ENCODE data around the gene MAP7D1.

The MAP7D1 gene

DNA sequence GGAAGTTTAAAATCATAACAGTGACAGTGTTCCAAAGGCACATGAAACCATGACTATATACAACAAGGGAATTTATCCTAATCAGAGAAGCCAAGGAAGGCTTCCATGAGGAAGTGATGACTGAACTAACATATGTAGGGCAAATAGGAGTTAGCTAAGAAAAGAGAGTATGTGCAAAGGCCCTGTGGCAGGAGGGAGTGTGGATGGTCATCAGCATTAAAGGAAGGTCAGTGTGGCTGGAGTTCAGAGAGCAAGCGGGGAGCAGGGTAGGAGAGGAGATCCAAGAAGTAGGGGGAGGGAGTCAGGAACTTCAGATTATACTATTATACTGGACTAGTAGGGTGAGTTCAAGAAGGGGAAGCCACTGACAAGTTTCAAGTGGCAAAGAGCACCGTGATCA lies 8.4 kb downstream of the MAP7D1 start:
- Histone ChIP-seq H3K9ac (ENCODE audit: low read length) (no peak overlapping the region), H4K20me1 (ENCODE audit: low read depth, low read length) (no peaks in the 10 kb centered on the region), H3F3A (ENCODE audit: insufficient read depth) (no peaks in the 10 kb centered on the region; the same call in 1 of the 2 replicates), H3K9me2 (replicated peaks; ENCODE audit: insufficient read depth, low read length) (no peaks in the 10 kb centered on the region), H3K27ac (ENCODE audit: low read depth, low read length) (no peak overlapping the region), H2AFZ (ENCODE audit: low read depth, low read length, severe bottlenecking) (no peak overlapping the region), H3K79me2 (ENCODE audit: insufficient read depth, low read length) (peaks cover 58% of the 10 kb centered on the region), H3K4me2 (ENCODE audit: low read depth, low read length, poor library complexity, severe bottlenecking) (no peak overlapping the region), H3K36me3 (ENCODE audit: low read length) (no peaks in the 10 kb centered on the region), H3K9me3 (ENCODE audit: insufficient read depth, low read length) (no peaks in the 10 kb centered on the region), H3K27me3 (ENCODE audit: low read length) (no peaks in the 10 kb centered on the region), H3K4me3 (ENCODE audit: insufficient read depth, low read length, poor library complexity, severe bottlenecking) (no peak overlapping the region)
- TF ChIP-seq EZH2phosphoT487 (conservative IDR thresholded peaks at IDR 0.05; ENCODE audit: low read length), result no peak
- TF ChIP-seq, protein P1, sequence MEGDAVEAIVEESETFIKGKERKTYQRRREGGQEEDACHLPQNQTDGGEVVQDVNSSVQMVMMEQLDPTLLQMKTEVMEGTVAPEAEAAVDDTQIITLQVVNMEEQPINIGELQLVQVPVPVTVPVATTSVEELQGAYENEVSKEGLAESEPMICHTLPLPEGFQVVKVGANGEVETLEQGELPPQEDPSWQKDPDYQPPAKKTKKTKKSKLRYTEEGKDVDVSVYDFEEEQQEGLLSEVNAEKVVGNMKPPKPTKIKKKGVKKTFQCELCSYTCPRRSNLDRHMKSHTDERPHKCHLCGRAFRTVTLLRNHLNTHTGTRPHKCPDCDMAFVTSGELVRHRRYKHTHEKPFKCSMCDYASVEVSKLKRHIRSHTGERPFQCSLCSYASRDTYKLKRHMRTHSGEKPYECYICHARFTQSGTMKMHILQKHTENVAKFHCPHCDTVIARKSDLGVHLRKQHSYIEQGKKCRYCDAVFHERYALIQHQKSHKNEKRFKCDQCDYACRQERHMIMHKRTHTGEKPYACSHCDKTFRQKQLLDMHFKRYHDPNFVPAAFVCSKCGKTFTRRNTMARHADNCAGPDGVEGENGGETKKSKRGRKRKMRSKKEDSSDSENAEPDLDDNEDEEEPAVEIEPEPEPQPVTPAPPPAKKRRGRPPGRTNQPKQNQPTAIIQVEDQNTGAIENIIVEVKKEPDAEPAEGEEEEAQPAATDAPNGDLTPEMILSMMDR (IDR thresholded peaks at IDR 0.05; ENCODE audit: insufficient read depth, low read length, poor library complexity, severe bottlenecking), result no peak

DNA sequence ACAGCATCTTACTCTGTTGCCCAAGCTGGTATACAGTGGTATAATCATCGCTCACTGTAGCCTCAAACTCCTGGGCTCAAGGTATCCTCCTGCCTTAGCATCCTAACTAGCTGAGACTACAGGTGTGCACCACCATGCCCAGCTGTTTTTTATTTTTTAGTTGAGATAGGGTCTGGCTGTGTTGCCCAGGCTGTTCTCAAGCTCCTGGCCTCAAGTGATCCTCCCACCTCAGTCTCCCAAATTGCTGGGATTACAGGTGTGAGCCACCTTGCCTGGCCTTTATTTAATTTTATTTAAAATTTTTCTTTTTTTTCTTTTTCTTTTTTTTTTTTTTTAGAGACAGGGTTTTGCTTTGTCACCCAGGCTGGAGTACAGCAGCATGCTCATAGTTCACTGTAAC lies 9.2 kb downstream of the MAP7D1 start:
- no peaks in the 10 kb centered on the region; the same call in 1 of the 2 replicates for H3F3A ChIP-seq (ENCODE audit: insufficient read depth)
- no peak for TF ChIP-seq EZH2phosphoT487 (conservative IDR thresholded peaks at IDR 0.05; ENCODE audit: low read length)
- TF ChIP-seq, protein P1 (IDR thresholded peaks at IDR 0.05; ENCODE audit: insufficient read depth, low read length, poor library complexity, severe bottlenecking), result no peak
- peaks cover 50% of the 10 kb centered on the region for H3K79me2 ChIP-seq (ENCODE audit: insufficient read depth, low read length)
- H2AFZ ChIP-seq (ENCODE audit: low read depth, low read length, severe bottlenecking), result no peak overlapping the region
- H3K36me3 ChIP-seq (ENCODE audit: low read length), result no peaks in the 10 kb centered on the region
- no peak overlapping the region for H3K4me3 ChIP-seq (ENCODE audit: insufficient read depth, low read length, poor library complexity, severe bottlenecking)
- H3K4me2 ChIP-seq (ENCODE audit: low read depth, low read length, poor library complexity, severe bottlenecking), result no peak overlapping the region
- no peak overlapping the region for H3K27ac ChIP-seq (ENCODE audit: low read depth, low read length)
- H3K9me3 ChIP-seq (ENCODE audit: insufficient read depth, low read length), result no peaks in the 10 kb centered on the region
- no peaks in the 10 kb centered on the region for H4K20me1 ChIP-seq (ENCODE audit: low read depth, low read length)
- H3K9me2 ChIP-seq (replicated peaks; ENCODE audit: insufficient read depth, low read length), result no peaks in the 10 kb centered on the region
- no peak overlapping the region for H3K9ac ChIP-seq (ENCODE audit: low read length)
- no peaks in the 10 kb centered on the region for H3K27me3 ChIP-seq (ENCODE audit: low read length)

DNA sequence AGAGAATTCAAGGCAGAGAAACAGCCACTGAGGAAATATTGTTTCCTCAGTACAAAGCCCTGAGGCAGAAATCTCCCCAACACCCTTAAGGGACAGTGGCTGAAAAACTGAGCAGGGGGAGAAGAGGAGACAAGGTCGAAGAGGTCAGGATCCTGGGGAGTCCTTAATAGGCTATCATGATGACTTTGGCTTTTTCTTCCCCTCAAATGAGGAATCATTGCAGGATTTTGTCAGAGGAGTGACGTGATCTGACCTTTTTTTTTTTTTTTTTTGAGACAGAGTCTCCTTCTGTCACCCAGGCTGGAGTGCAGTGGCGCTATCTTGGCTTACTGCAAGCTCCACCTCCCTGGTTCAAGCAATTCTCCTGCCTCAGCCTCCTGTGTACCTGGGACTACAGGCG lies 10.2 kb downstream of the MAP7D1 start:
- no peak overlapping the region for H3K27ac ChIP-seq (ENCODE audit: low read depth, low read length)
- TF ChIP-seq, protein P1 (IDR thresholded peaks at IDR 0.05; ENCODE audit: insufficient read depth, low read length, poor library complexity, severe bottlenecking), result no peak
- no peak for TF ChIP-seq EZH2phosphoT487 (conservative IDR thresholded peaks at IDR 0.05; ENCODE audit: low read length)
- peaks cover 40% of the 10 kb centered on the region for H3K79me2 ChIP-seq (ENCODE audit: insufficient read depth, low read length)
- no peaks in the 10 kb centered on the region; the same call in 1 of the 2 replicates for H3F3A ChIP-seq (ENCODE audit: insufficient read depth)
- H3K4me3 ChIP-seq (ENCODE audit: insufficient read depth, low read length, poor library complexity, severe bottlenecking), result no peak overlapping the region
- H3K4me2 ChIP-seq (ENCODE audit: low read depth, low read length, poor library complexity, severe bottlenecking), result no peak overlapping the region
- H2AFZ ChIP-seq (ENCODE audit: low read depth, low read length, severe bottlenecking), result no peak overlapping the region
- H4K20me1 ChIP-seq (ENCODE audit: low read depth, low read length), result no peaks in the 10 kb centered on the region
- H3K9me3 ChIP-seq (ENCODE audit: insufficient read depth, low read length), result no peaks in the 10 kb centered on the region
- no peak overlapping the region for H3K9ac ChIP-seq (ENCODE audit: low read length)
- H3K9me2 ChIP-seq (replicated peaks; ENCODE audit: insufficient read depth, low read length), result no peaks in the 10 kb centered on the region
- H3K36me3 ChIP-seq (ENCODE audit: low read length), result no peaks in the 10 kb centered on the region
- H3K27me3 ChIP-seq (ENCODE audit: low read length), result no peaks in the 10 kb centered on the region

Data from SU-DHL-6 (cell line).